Measurements from ENCODE around the gene BEST1.

Gene BEST1

GRCh38 chr11:62004473-62004872, 54.3 kb downstream of the BEST1 start:
- in situ Hi-C loops (cut with HindIII; ENCODE audit: low sequenced_read_pairs), result no loop called here

GRCh38 chr11:62008193-62008592, 58.0 kb downstream of the BEST1 start:
- in situ Hi-C loops (cut with HindIII; ENCODE audit: low sequenced_read_pairs), result no loop called here

- in situ Hi-C loops (cut with HindIII; ENCODE audit: low sequenced_read_pairs), result no loop called here
Observed at GRCh38 chr11:62010935-62011528, 60.9 kb downstream of the BEST1 start.

GRCh38 chr11:62011881-62012280, 61.7 kb downstream of the BEST1 start:
- in situ Hi-C loops (cut with HindIII; ENCODE audit: low sequenced_read_pairs), result no loop called here

- in situ Hi-C loops (cut with HindIII; ENCODE audit: low sequenced_read_pairs), result no loop called here
Observed at GRCh38 chr11:62012451-62012831, 62.3 kb downstream of the BEST1 start.

GRCh38 chr11:62012832-62013461, 62.8 kb downstream of the BEST1 start:
- in situ Hi-C loops (cut with HindIII; ENCODE audit: low sequenced_read_pairs), result no loop called here
